ENCODE data around the gene LMBRD2. TPM values are rescaled to one million over a fixed set of nuclear protein-coding genes. Genes with fewer than 3 reads are reported as not detected.

Gene LMBRD2
- polyA plus RNA-seq, 1 of the 3 experiments (the other 2 are of a cell fraction): 1.6 TPM

DNA sequence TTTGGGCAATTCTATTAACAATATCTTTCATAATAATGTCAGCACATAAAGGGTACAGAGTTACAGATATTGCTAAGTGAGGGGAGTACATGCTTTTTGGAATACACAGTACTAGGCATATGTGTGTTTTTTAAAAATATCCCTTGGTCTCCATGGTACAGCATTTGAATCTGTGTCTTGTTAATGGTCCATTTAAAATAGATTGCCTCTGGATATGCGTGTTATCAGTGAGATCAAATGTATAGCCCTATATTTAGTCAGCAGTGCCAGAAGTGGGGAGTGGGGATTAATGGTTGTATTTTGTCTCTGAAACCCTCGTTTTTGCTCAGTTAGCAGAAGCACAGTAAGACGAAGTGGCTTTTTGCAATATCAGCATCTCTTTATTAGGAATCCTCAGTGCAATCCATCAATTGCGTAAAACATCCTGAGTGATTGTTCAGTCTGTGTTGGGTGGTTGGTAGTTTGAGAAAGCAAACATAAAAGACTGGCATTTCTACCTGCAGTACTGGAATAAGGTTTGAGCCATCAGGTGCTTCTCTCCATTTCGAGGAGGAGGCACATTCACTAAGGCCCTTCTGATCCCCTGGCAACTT lies 19.2 kb upstream of the LMBRD2 start:
- Histone ChIP-seq H3K36me3 (replicated peaks in 1 of 2; ENCODE audit: control insufficient read depth in 1 of 2, insufficient read depth in 2 of 2, low read length in 1 of 2) (peaks cover 52 to 92% of the 10 kb centered on the region in 2 experiments), H3K9me2 (no peaks in the 10 kb centered on the region), H2AFZ (ENCODE audit: low read depth) (no peak overlapping the region), H3K4me2 (no peak overlapping the region), H4K20me1 (ENCODE audit: insufficient read depth) (no peaks in the 10 kb centered on the region), H3K79me2 (ENCODE audit: insufficient read depth) (peaks cover 7% of the 10 kb centered on the region), H3K9ac (no peak overlapping the region), H3K27me3 (ENCODE audit: insufficient read depth) (no peaks in the 10 kb centered on the region), H3K27ac (ENCODE audit: low read depth in 2 of 2, low read length in 1 of 2) (peak overlapping the region in 1 of 2 experiments; percentile 3; a peak in 2 of 4 replicates), H3K4me3 (ENCODE audit: low read depth in 2 of 2, low read length in 1 of 2) (no peak overlapping the region), H3K9me3 (no peaks in the 10 kb centered on the region), H3K4me1 (ENCODE audit: control insufficient read depth in 1 of 2, insufficient read depth in 2 of 2, low read depth in 1 of 2, low read length in 1 of 2) (no peaks in the 10 kb centered on the region; a peak in 1 of 4 replicates), H3F3A (replicated peaks; ENCODE audit: insufficient read depth) (no peaks in the 10 kb centered on the region)
- peak; percentile 51; the same call in 1 of the 2 replicates for TF ChIP-seq GATA2 (CRISPR knock-in tag; IDR thresholded peaks at IDR 0.05)
- TF ChIP-seq FOXJ3 (CRISPR knock-in tag; IDR thresholded peaks at IDR 0.05): no peak
- TF ChIP-seq MXI1 (IDR thresholded peaks at IDR 0.05; ENCODE audit: low read depth, low read length): no peak
- no peak for TF ChIP-seq EP300 (IDR thresholded peaks at IDR 0.05; ENCODE audit: borderline replicate concordance in 1 of 2, low read depth in 1 of 2, low read length in 1 of 2)
- WGBS (ENCODE audit: low lambda C conversion rate): 83% methylated on average over 5 of the region's 5 CpGs
- DNase-seq: no peak
- ChIA-PET POLR2A (no interaction called here), CTCF (interaction anchor here (0.9 to 1.9 kb wide), 4 partner anchors 71 to 95 kb away, joined by 3 to 8 read pairs (median 6); partner anchors contain the start of gene NADK2)

DNA sequence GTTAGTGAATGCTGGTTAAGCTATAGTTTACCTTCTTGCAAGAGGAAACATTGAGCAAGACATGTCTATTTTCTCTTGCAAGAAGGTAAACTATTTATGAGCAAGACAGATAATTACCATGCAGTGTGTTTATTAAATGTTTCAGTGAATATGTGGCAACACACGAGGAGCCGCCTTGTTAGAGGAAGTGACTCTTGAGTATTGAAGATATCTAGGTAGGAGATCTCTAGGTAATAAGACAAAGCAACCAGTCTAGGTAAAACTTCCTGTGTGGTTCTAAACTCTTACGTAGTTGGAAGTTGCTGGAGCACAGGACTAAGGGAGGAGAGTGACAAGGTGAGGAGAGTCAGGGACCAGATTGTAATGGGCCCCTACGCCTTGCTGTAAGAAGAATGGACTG lies 17.1 kb upstream of the LMBRD2 start:
- H4K20me1 ChIP-seq (ENCODE audit: insufficient read depth): no peaks in the 10 kb centered on the region
- H3K79me2 ChIP-seq (ENCODE audit: insufficient read depth): peaks cover 12% of the 10 kb centered on the region
- TF ChIP-seq TCF12 (IDR thresholded peaks at IDR 0.05) (no peak), TAF1 (IDR thresholded peaks at IDR 0.05; ENCODE audit: borderline replicate concordance, low read depth, low read length) (no peak), CHD2 (IDR thresholded peaks at IDR 0.05; ENCODE audit: low read length, partially characterized antibody) (no peak), EP300 (IDR thresholded peaks at IDR 0.05; ENCODE audit: borderline replicate concordance in 1 of 2, low read depth in 1 of 2, low read length in 1 of 2) (no peak), RCOR1 (IDR thresholded peaks at IDR 0.05; ENCODE audit: low read length) (no peak), TEAD4 (IDR thresholded peaks at IDR 0.05; ENCODE audit: borderline replicate concordance, insufficient read depth) (no peak), YY1 (IDR thresholded peaks at IDR 0.05; ENCODE audit: low read depth) (no peak), ELF1 (IDR thresholded peaks at IDR 0.05) (no peak), NRF1 (IDR thresholded peaks at IDR 0.05; ENCODE audit: low read depth, low read length) (no peak), RAD21 (IDR thresholded peaks at IDR 0.05; ENCODE audit: low read length) (no peak)
- TF ChIP-seq, protein P1, sequence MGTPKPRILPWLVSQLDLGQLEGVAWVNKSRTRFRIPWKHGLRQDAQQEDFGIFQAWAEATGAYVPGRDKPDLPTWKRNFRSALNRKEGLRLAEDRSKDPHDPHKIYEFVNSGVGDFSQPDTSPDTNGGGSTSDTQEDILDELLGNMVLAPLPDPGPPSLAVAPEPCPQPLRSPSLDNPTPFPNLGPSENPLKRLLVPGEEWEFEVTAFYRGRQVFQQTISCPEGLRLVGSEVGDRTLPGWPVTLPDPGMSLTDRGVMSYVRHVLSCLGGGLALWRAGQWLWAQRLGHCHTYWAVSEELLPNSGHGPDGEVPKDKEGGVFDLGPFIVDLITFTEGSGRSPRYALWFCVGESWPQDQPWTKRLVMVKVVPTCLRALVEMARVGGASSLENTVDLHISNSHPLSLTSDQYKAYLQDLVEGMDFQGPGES (IDR thresholded peaks at IDR 0.05; ENCODE audit: low read depth, low read length): no peak
- TF ChIP-seq, protein P2, sequence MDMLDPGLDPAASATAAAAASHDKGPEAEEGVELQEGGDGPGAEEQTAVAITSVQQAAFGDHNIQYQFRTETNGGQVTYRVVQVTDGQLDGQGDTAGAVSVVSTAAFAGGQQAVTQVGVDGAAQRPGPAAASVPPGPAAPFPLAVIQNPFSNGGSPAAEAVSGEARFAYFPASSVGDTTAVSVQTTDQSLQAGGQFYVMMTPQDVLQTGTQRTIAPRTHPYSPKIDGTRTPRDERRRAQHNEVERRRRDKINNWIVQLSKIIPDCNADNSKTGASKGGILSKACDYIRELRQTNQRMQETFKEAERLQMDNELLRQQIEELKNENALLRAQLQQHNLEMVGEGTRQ (IDR thresholded peaks at IDR 0.05; ENCODE audit: borderline replicate concordance, low read depth, low read length): no peak
- H3K9me3 ChIP-seq: no peaks in the 10 kb centered on the region
- CTCF ChIA-PET: interaction anchor here (1.3 to 1.9 kb wide), 3 partner anchors 9 to 137 kb away, joined by 3 to 5 read pairs (median 3); no protein-coding TSS in a partner anchor
- no peaks in the 10 kb centered on the region for H3K27me3 ChIP-seq (ENCODE audit: insufficient read depth)
- H3K4me2 ChIP-seq: no peak overlapping the region
- H3F3A ChIP-seq (replicated peaks; ENCODE audit: insufficient read depth): no peaks in the 10 kb centered on the region
- H3K27ac ChIP-seq (ENCODE audit: low read depth in 2 of 2, low read length in 1 of 2): no peak overlapping the region
- peaks cover 54 to 92% of the 10 kb centered on the region in 2 experiments for H3K36me3 ChIP-seq (replicated peaks in 1 of 2; ENCODE audit: control insufficient read depth in 1 of 2, insufficient read depth in 2 of 2, low read length in 1 of 2)
- no peak overlapping the region for H3K9ac ChIP-seq
- POLR2A ChIA-PET: no interaction called here
- H2AFZ ChIP-seq (ENCODE audit: low read depth): no peak overlapping the region
- H3K4me1 ChIP-seq (ENCODE audit: control insufficient read depth in 1 of 2, insufficient read depth in 2 of 2, low read depth in 1 of 2, low read length in 1 of 2): no peaks in the 10 kb centered on the region; a peak in 2 of 4 replicates
- 89% methylated on average over 4 of the region's 4 CpGs for WGBS (ENCODE audit: low lambda C conversion rate)
- H3K4me3 ChIP-seq (ENCODE audit: low read depth in 2 of 2, low read length in 1 of 2): no peak overlapping the region
- DNase-seq: no peak
- H3K9me2 ChIP-seq: no peaks in the 10 kb centered on the region

All from SK-N-SH (cell line).